Measurements from ENCODE around the gene CNDP1. TPM values are rescaled to one million over a fixed set of nuclear protein-coding genes. Genes with fewer than 3 reads are reported as not detected.

Gene CNDP1
- polyA plus RNA-seq, 1 of the 3 experiments (the other 2 are of a cell fraction), result not detected

DNA sequence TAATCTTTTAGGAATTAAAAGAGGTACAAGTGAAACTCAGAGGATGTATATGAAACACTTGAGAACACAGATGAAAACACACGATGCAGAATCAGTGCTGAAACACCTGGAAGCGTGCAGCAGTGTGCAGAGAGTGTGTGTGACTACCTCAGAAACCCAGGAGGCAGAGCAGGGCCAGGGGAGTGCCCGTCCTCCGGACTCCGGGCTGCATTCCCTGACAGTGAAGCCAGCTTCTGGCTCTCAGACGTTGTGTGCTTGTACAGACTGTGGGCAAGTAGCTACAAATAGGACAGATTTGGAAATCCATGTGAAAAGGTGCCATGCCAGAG, 98.0 kb downstream of the CNDP1 start:
- Histone ChIP-seq H3K9me2 (no peaks in the 10 kb centered on the region), H3K9me3 (no peaks in the 10 kb centered on the region), H3K4me1 (ENCODE audit: control insufficient read depth in 1 of 2, insufficient read depth in 2 of 2, low read depth in 1 of 2, low read length in 1 of 2) (no peaks in the 10 kb centered on the region), H3K36me3 (replicated peaks in 1 of 2; ENCODE audit: control insufficient read depth in 1 of 2, insufficient read depth in 2 of 2, low read length in 1 of 2) (peaks cover 14 to 35% of the 10 kb centered on the region in 2 experiments), H4K20me1 (ENCODE audit: insufficient read depth) (no peaks in the 10 kb centered on the region), H3K4me3 (ENCODE audit: low read depth in 2 of 2, low read length in 1 of 2) (no peak overlapping the region), H3K27ac (ENCODE audit: low read depth in 2 of 2, low read length in 1 of 2) (no peak overlapping the region), H3F3A (replicated peaks; ENCODE audit: insufficient read depth) (no peaks in the 10 kb centered on the region), H3K79me2 (ENCODE audit: insufficient read depth) (peaks cover 11% of the 10 kb centered on the region; the same call in 1 of the 2 replicates), H2AFZ (ENCODE audit: low read depth) (no peak overlapping the region), H3K27me3 (ENCODE audit: insufficient read depth) (no peaks in the 10 kb centered on the region), H3K4me2 (no peak overlapping the region), H3K9ac (no peak overlapping the region)
- DNase-seq, result no peak
- ChIA-PET POLR2A (no interaction called here), CTCF (interaction anchor here (1.0 to 3.2 kb wide), 3 partner anchors 9 to 21 kb away, joined by 3 to 9 read pairs (median 7); no protein-coding TSS in a partner anchor)
- WGBS (ENCODE audit: low lambda C conversion rate), result 83% methylated on average over 6 of the region's 6 CpGs
- TF ChIP-seq POLR2AphosphoS5 (IDR thresholded peaks at IDR 0.05; ENCODE audit: low read depth, low read length) (no peak), GATA2 (CRISPR knock-in tag; IDR thresholded peaks at IDR 0.05) (no peak), FOXM1 (IDR thresholded peaks at IDR 0.05; ENCODE audit: low read depth) (no peak), TCF12 (IDR thresholded peaks at IDR 0.05) (no peak), ELF1 (IDR thresholded peaks at IDR 0.05) (no peak), NRF1 (IDR thresholded peaks at IDR 0.05; ENCODE audit: low read depth, low read length) (no peak), TEAD4 (IDR thresholded peaks at IDR 0.05; ENCODE audit: borderline replicate concordance, insufficient read depth) (no peak), IRF3 (IDR thresholded peaks at IDR 0.05; ENCODE audit: low read depth, low read length) (no peak), TAF1 (IDR thresholded peaks at IDR 0.05; ENCODE audit: borderline replicate concordance, low read depth, low read length) (no peak), SMC3 (IDR thresholded peaks at IDR 0.05; ENCODE audit: low read depth, low read length) (no peak), SIN3A (IDR thresholded peaks at IDR 0.05; ENCODE audit: borderline replicate concordance, low read depth, low read length) (no peak), RXRA (IDR thresholded peaks at IDR 0.05; ENCODE audit: borderline replicate concordance, low read depth) (no peak), FOXJ3 (CRISPR knock-in tag; IDR thresholded peaks at IDR 0.05) (no peak)
- TF ChIP-seq, protein P1, sequence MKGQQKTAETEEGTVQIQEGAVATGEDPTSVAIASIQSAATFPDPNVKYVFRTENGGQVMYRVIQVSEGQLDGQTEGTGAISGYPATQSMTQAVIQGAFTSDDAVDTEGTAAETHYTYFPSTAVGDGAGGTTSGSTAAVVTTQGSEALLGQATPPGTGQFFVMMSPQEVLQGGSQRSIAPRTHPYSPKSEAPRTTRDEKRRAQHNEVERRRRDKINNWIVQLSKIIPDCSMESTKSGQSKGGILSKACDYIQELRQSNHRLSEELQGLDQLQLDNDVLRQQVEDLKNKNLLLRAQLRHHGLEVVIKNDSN (IDR thresholded peaks at IDR 0.05; ENCODE audit: borderline replicate concordance, low read depth), result no peak
- TF ChIP-seq, protein P2, sequence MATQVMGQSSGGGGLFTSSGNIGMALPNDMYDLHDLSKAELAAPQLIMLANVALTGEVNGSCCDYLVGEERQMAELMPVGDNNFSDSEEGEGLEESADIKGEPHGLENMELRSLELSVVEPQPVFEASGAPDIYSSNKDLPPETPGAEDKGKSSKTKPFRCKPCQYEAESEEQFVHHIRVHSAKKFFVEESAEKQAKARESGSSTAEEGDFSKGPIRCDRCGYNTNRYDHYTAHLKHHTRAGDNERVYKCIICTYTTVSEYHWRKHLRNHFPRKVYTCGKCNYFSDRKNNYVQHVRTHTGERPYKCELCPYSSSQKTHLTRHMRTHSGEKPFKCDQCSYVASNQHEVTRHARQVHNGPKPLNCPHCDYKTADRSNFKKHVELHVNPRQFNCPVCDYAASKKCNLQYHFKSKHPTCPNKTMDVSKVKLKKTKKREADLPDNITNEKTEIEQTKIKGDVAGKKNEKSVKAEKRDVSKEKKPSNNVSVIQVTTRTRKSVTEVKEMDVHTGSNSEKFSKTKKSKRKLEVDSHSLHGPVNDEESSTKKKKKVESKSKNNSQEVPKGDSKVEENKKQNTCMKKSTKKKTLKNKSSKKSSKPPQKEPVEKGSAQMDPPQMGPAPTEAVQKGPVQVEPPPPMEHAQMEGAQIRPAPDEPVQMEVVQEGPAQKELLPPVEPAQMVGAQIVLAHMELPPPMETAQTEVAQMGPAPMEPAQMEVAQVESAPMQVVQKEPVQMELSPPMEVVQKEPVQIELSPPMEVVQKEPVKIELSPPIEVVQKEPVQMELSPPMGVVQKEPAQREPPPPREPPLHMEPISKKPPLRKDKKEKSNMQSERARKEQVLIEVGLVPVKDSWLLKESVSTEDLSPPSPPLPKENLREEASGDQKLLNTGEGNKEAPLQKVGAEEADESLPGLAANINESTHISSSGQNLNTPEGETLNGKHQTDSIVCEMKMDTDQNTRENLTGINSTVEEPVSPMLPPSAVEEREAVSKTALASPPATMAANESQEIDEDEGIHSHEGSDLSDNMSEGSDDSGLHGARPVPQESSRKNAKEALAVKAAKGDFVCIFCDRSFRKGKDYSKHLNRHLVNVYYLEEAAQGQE (IDR thresholded peaks at IDR 0.05; ENCODE audit: low read depth, low read length), result no peak
